ENCODE data around the gene CYBC1. TPM values are rescaled to one million over a fixed set of nuclear protein-coding genes. Genes with fewer than 3 reads are reported as not detected.

Gene CYBC1
- total RNA-seq, 2 experiments from 2014 or later: 60.2 to 62.4 TPM

GRCh38 chr17:82491533-82491932 is 41.0 kb upstream of the CYBC1 start:
- Mint-ChIP-seq H3K4me3 (no peak overlapping the region), H3K27ac (no peak overlapping the region), H3K9me3 (no peaks in the 10 kb centered on the region), H3K4me1 (ENCODE audit: low read depth) (peaks cover 11% of the 10 kb centered on the region), H3K36me3 (ENCODE audit: low read depth) (peaks cover 26% of the 10 kb centered on the region), H3K27me3 (no peaks in the 10 kb centered on the region)
- H3K27ac ChIP-seq (ENCODE audit: low read depth in 1 of 2, low read length in 2 of 2): no peak overlapping the region
- intact Hi-C loops (cut with DNase I, micrococcal nuclease): no loop called here
- TF ChIP-seq CTCF (IDR thresholded peaks at IDR 0.05): no peak
- ChIA-PET CTCF (no interaction called here), POLR2A (no interaction called here)
- ATAC-seq (ENCODE audit: poor library complexity): no peak
- H3K4me3 ChIP-seq (ENCODE audit: low read length): no peak overlapping the region
- H3K9me3 ChIP-seq (ENCODE audit: control insufficient read depth in 1 of 2, insufficient read depth in 1 of 2, low read length in 2 of 2): no peaks in the 10 kb centered on the region
- peaks cover 30% of the 10 kb centered on the region for H3K4me1 ChIP-seq (ENCODE audit: insufficient read depth, low read length)
- H3K27me3 ChIP-seq (ENCODE audit: control insufficient read depth in 1 of 2, insufficient read depth in 2 of 2, low read length in 2 of 2): no peaks in the 10 kb centered on the region
- peaks cover 20% of the 10 kb centered on the region for H3K36me3 ChIP-seq (ENCODE audit: insufficient read depth, low read length)
- DNase-seq: no peak

GRCh38 chr17:82491196-82491530 is 40.6 kb upstream of the CYBC1 start:
- POLR2A ChIA-PET: no interaction called here
- H3K36me3 Mint-ChIP-seq (ENCODE audit: low read depth): peaks cover 29% of the 10 kb centered on the region
- ATAC-seq (ENCODE audit: poor library complexity) (no peak), DNase-seq (no peak)
- H3K4me3 ChIP-seq (ENCODE audit: low read length): no peak overlapping the region
- intact Hi-C loops (cut with DNase I, micrococcal nuclease): no loop called here
- no peak overlapping the region for H3K4me3 Mint-ChIP-seq
- peaks cover 23% of the 10 kb centered on the region for H3K36me3 ChIP-seq (ENCODE audit: insufficient read depth, low read length)
- no peaks in the 10 kb centered on the region for H3K27me3 ChIP-seq (ENCODE audit: control insufficient read depth in 1 of 2, insufficient read depth in 2 of 2, low read length in 2 of 2)
- H3K27ac Mint-ChIP-seq: no peak overlapping the region
- no peaks in the 10 kb centered on the region for H3K9me3 Mint-ChIP-seq
- H3K27me3 Mint-ChIP-seq: no peaks in the 10 kb centered on the region
- no peak overlapping the region for H3K27ac ChIP-seq (ENCODE audit: low read depth in 1 of 2, low read length in 2 of 2)
- CTCF ChIA-PET: no interaction called here
- H3K4me1 ChIP-seq (ENCODE audit: insufficient read depth, low read length): peaks cover 30% of the 10 kb centered on the region
- H3K9me3 ChIP-seq (ENCODE audit: control insufficient read depth in 1 of 2, insufficient read depth in 1 of 2, low read length in 2 of 2): no peaks in the 10 kb centered on the region
- H3K4me1 Mint-ChIP-seq (ENCODE audit: low read depth): peaks cover 14% of the 10 kb centered on the region
- no peak for TF ChIP-seq CTCF (IDR thresholded peaks at IDR 0.05)

- Histone ChIP-seq H3K9me3 (ENCODE audit: control insufficient read depth in 1 of 2, insufficient read depth in 1 of 2, low read length in 2 of 2) (no peaks in the 10 kb centered on the region), H3K4me1 (ENCODE audit: insufficient read depth, low read length) (peaks cover 30% of the 10 kb centered on the region), H3K27ac (ENCODE audit: low read depth in 1 of 2, low read length in 2 of 2) (no peak overlapping the region), H3K4me3 (ENCODE audit: low read length) (no peak overlapping the region), H3K27me3 (ENCODE audit: control insufficient read depth in 1 of 2, insufficient read depth in 2 of 2, low read length in 2 of 2) (no peaks in the 10 kb centered on the region), H3K36me3 (ENCODE audit: insufficient read depth, low read length) (peaks cover 28% of the 10 kb centered on the region)
- DNase-seq (no peak), ATAC-seq (ENCODE audit: poor library complexity) (no peak)
- ChIA-PET POLR2A (no interaction called here), CTCF (no interaction called here)
- H3K27me3 Mint-ChIP-seq: no peaks in the 10 kb centered on the region
- no peak for TF ChIP-seq CTCF (IDR thresholded peaks at IDR 0.05)
- no peaks in the 10 kb centered on the region for H3K9me3 Mint-ChIP-seq
- H3K27ac Mint-ChIP-seq: no peak overlapping the region
- intact Hi-C loops (cut with DNase I, micrococcal nuclease): no loop called here
- peaks cover 34% of the 10 kb centered on the region for H3K36me3 Mint-ChIP-seq (ENCODE audit: low read depth)
- peaks cover 19% of the 10 kb centered on the region for H3K4me1 Mint-ChIP-seq (ENCODE audit: low read depth)
- no peak overlapping the region for H3K4me3 Mint-ChIP-seq
Observed at GRCh38 chr17:82490512-82491195, 40.1 kb upstream of the CYBC1 start.

All from CD4-positive, alpha-beta T cell (primary cell).